Caco-2 (cell line): ENCODE results near the gene LYST. TPM values are rescaled to one million over a fixed set of nuclear protein-coding genes. Genes with fewer than 3 reads are reported as not detected.

Experiments
- BruUV-seq: library from RNA; stranded (reverse); fragments of 400-500 nt; replicated peaks from 2 replicates; lab custom pipeline; 2021; lab: Mats Ljungman, UMichigan
- CTCF ChIA-PET: fragments of 300-600 bp; sonication (Branson Sonifier 250); formaldehyde crosslinking; loops from one replicate; lab custom pipeline; 2022; ENCODE audit warnings: antibody characterized with exemption; lab: Charles Lee
- POLR2A ChIA-PET: fragments of 300-600 bp; sonication (Branson Sonifier 250); formaldehyde crosslinking; loops from one replicate; lab custom pipeline; 2022; ENCODE audit warnings: antibody characterized with exemption; lab: Charles Lee
- DNase-seq, 2 experiments: peaks; one replicate each; pipeline versions ENCODE4 v3.0.0 to v3.0.0-alpha.2; 2020 to 2022
- H3K27me3 ChIP-seq: replicated peaks from 2 replicates; pipeline ENCODE4 v1.6.0; 2011; ENCODE audit warnings: low read length; ENCODE audit not compliant: control insufficient read depth, insufficient read depth
- H3K36me3 ChIP-seq: 2 replicates; pipeline ENCODE4 v1.5.1; 2011; ENCODE audit warnings: low read length; ENCODE audit not compliant: control insufficient read depth, insufficient read depth
- H3K4me1 ChIP-seq: fragments of 250-450 bp; sonication (Bioruptor Pico); 2 replicates; pipeline ENCODE4 v1.5.1; 2020; ENCODE audit warnings: mild to moderate bottlenecking
- H3K4me3 ChIP-seq: 2 replicates; pipeline ENCODE4 v1.5.1; 2011; ENCODE audit warnings: low read depth, mild to moderate bottlenecking, control low read depth, low read length
- H3K9me3 ChIP-seq: fragments of 250-450 bp; sonication (Bioruptor Pico); 2 replicates; pipeline ENCODE4 v1.5.1; 2020; ENCODE audit warnings: mild to moderate bottlenecking, moderate library complexity
- H3K27ac Mint-ChIP-seq: one replicate; pipeline ENCODE4 v1.8.0; 2022; ENCODE audit warnings: mixed read lengths; ENCODE audit not compliant: unreplicated experiment
- H3K27me3 Mint-ChIP-seq: one replicate; pipeline ENCODE4 v1.8.0; 2022; ENCODE audit warnings: mixed read lengths; ENCODE audit not compliant: insufficient read depth, unreplicated experiment
- H3K36me3 Mint-ChIP-seq: one replicate; pipeline ENCODE4 v1.8.0; 2022; ENCODE audit warnings: mild to moderate bottlenecking, mixed read lengths; ENCODE audit not compliant: insufficient read depth, unreplicated experiment
- H3K4me1 Mint-ChIP-seq: one replicate; pipeline ENCODE4 v1.8.0; 2022; ENCODE audit warnings: low read depth, mixed read lengths; ENCODE audit not compliant: unreplicated experiment
- H3K4me3 Mint-ChIP-seq: one replicate; pipeline ENCODE4 v1.8.0; 2022; ENCODE audit warnings: mild to moderate bottlenecking, moderate library complexity, mixed read lengths; ENCODE audit not compliant: unreplicated experiment
- H3K9me3 Mint-ChIP-seq: one replicate; pipeline ENCODE4 v1.8.0; 2022; ENCODE audit warnings: mixed read lengths; ENCODE audit not compliant: unreplicated experiment
- CTCF ChIP-seq, 2 experiments: fragments of 200-600 bp in 1 of 2; IDR thresholded peaks; 1 replicate in 1 of 2; 2 replicates in 1 of 2; pipeline versions ENCODE4 v1.5.1 to v1.8.0; 2011 to 2022; ENCODE audit warnings: antibody characterized with exemption in 1 of 2, control low read depth in 1 of 2, inconsistent platforms in 1 of 2, low read depth in 1 of 2, low read length in 1 of 2, mild to moderate bottlenecking in 1 of 2, moderate library complexity in 1 of 2; ENCODE audit not compliant: insufficient read depth in 1 of 2, severe bottlenecking in 1 of 2, unreplicated experiment in 1 of 2
- intact Hi-C: fragments of 100-400 bp; cut with micrococcal nuclease; formaldehyde crosslinking; loops from one replicate; pipeline ENCODE4 v1.10.0; 2022; ENCODE audit not compliant: unreplicated experiment
- total RNA-seq: library from RNA; stranded (reverse); gene quantifications from 2 replicates; pipeline ENCODE4 v1.2.3, GENCODE V29; 2022

LYST gene
- total RNA-seq, 1 experiment from 2014 or later = 5.6 TPM

GRCh38 chr1:235825229-235825628 is 41.5 kb downstream of the LYST start:
- H3K27me3 Mint-ChIP-seq = no peaks in the 10 kb centered on the region

DNA sequence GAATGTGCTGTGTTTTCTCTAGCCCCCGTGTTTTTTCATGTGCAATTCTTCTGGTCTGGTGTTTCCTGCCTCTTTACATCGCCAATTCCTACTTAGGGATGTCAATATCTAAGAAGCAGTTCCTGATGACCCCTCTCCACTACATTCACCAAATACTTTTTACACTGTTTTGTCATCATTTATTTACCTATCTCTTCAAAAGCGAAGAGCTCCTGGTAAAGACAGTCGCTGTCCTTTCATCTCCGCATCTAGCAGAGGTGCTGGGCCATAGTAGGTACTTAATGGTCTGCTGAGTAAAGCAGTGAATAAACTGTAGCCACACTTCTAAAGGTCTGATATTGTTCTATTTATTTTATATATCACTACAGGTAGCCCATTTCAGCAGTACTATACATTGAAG is 43.0 kb downstream of the LYST start:
- H3K9me3 ChIP-seq = no peaks in the 10 kb centered on the region
- H3K4me1 ChIP-seq = no peaks in the 10 kb centered on the region
- H3K27me3 Mint-ChIP-seq = no peaks in the 10 kb centered on the region
- TF ChIP-seq CTCF (IDR thresholded peaks at IDR 0.05; ENCODE audit: insufficient read depth in 1 of 2, low read depth in 1 of 2, low read length in 1 of 2, severe bottlenecking in 1 of 2, unreplicated experiment in 1 of 2) = no peak
- no peak overlapping the region for H3K4me3 Mint-ChIP-seq
- no peak overlapping the region for H3K27ac Mint-ChIP-seq
- no peaks in the 10 kb centered on the region for H3K27me3 ChIP-seq
- DNase-seq = no peak
- ChIA-PET POLR2A (no interaction called here), CTCF (no interaction called here)
- H3K36me3 Mint-ChIP-seq = no peaks in the 10 kb centered on the region
- H3K4me1 Mint-ChIP-seq = no peaks in the 10 kb centered on the region
- H3K36me3 ChIP-seq = no peaks in the 10 kb centered on the region
- no peak overlapping the region for H3K4me3 ChIP-seq
- no TSS peak for BruUV-seq
- no peaks in the 10 kb centered on the region for H3K9me3 Mint-ChIP-seq
- intact Hi-C loops = no loop called here

More at GRCh38 chr1:235825229-235825628, 41.5 kb downstream of the LYST start:
- POLR2A ChIA-PET = no interaction called here
- Histone ChIP-seq H3K36me3 (no peaks in the 10 kb centered on the region), H3K4me1 (no peaks in the 10 kb centered on the region), H3K27me3 (no peaks in the 10 kb centered on the region), H3K9me3 (no peaks in the 10 kb centered on the region), H3K4me3 (no peak overlapping the region)
- no TSS peak for BruUV-seq
- CTCF ChIA-PET = no interaction called here
- intact Hi-C loops = no loop called here
- Mint-ChIP-seq H3K27ac (no peak overlapping the region), H3K4me1 (no peaks in the 10 kb centered on the region), H3K4me3 (no peak overlapping the region), H3K36me3 (no peaks in the 10 kb centered on the region), H3K9me3 (no peaks in the 10 kb centered on the region)
- DNase-seq = no peak
- no peak for TF ChIP-seq CTCF (IDR thresholded peaks at IDR 0.05; ENCODE audit: insufficient read depth in 1 of 2, low read depth in 1 of 2, low read length in 1 of 2, severe bottlenecking in 1 of 2, unreplicated experiment in 1 of 2)

DNA sequence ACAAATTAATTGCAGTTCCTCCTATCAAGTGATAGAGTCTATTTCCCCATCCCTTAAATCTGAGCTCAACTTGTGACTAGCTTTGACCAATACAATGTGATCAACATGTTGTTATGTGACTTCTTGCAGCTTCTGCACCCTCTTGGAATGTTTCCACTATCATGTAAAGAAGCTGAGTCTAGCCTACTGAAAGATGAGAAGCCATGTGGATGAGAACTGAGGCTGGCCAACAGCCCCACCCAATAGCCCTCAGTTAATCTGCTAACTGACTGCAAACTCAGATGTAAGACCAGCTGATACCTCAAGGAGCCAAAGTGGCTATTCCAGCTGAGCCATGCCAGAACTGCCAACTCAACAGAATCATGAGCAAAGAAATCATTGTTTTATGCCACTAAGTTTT is 44.0 kb downstream of the LYST start:
- POLR2A ChIA-PET = no interaction called here
- Histone ChIP-seq H3K4me1 (no peaks in the 10 kb centered on the region), H3K27me3 (no peaks in the 10 kb centered on the region), H3K9me3 (no peaks in the 10 kb centered on the region), H3K4me3 (no peak overlapping the region), H3K36me3 (no peaks in the 10 kb centered on the region)
- no peak for TF ChIP-seq CTCF (IDR thresholded peaks at IDR 0.05; ENCODE audit: insufficient read depth in 1 of 2, low read depth in 1 of 2, low read length in 1 of 2, severe bottlenecking in 1 of 2, unreplicated experiment in 1 of 2)
- H3K36me3 Mint-ChIP-seq = no peaks in the 10 kb centered on the region
- CTCF ChIA-PET = no interaction called here
- DNase-seq = no peak
- no peaks in the 10 kb centered on the region for H3K9me3 Mint-ChIP-seq
- H3K4me1 Mint-ChIP-seq = no peaks in the 10 kb centered on the region
- H3K4me3 Mint-ChIP-seq = no peak overlapping the region
- no peaks in the 10 kb centered on the region for H3K27me3 Mint-ChIP-seq
- BruUV-seq = no TSS peak
- H3K27ac Mint-ChIP-seq = no peak overlapping the region
- intact Hi-C loops = no loop called here
